ENCODE measurements around the gene GUCA1A.
A peak's percentile ranks its signal among the peaks of the same experiment; 100 is the strongest.
"Not testable (repeated sequence)": the region's sequence is repeated elsewhere in the genome, so short reads cannot be mapped to it uniquely, and the experiment has no call there.

Gene GUCA1A

GRCh38 chr6:42210551-42210950, 37.4 kb downstream of the GUCA1A start:
- DNase-seq (ENCODE audit: low spot score), result no peak

- DNase-seq (ENCODE audit: low spot score), result no peak
Observed at GRCh38 chr6:42211726-42212125, 38.6 kb downstream of the GUCA1A start.

GRCh38 chr6:42212442-42212841, 39.3 kb downstream of the GUCA1A start:
- DNase-seq (ENCODE audit: low spot score), result no peak

- not testable (repeated sequence) for DNase-seq (ENCODE audit: low spot score)
Observed at GRCh38 chr6:42216495-42216894, 43.3 kb downstream of the GUCA1A start.

GRCh38 chr6:42217157-42217518, 44.0 kb downstream of the GUCA1A start:
- DNase-seq (ENCODE audit: low spot score), result no peak

GRCh38 chr6:42217519-42218367, 44.6 kb downstream of the GUCA1A start, which contains the start of gene MRPS10:
MRPS10 (minus strand) TSS chr6:42217861; CDS start chr6:42217849, 12 bp downstream.
- DNase-seq (ENCODE audit: low spot score), result peak; percentile 96

GRCh38 chr6:42220807-42221206, 47.6 kb downstream of the GUCA1A start:
- no peak for DNase-seq (ENCODE audit: low spot score)

GRCh38 chr6:42221546-42221945, 48.4 kb downstream of the GUCA1A start:
- DNase-seq (ENCODE audit: low spot score), result no peak

- no peak for DNase-seq (ENCODE audit: low spot score)
Observed at GRCh38 chr6:42222448-42222847, 49.3 kb downstream of the GUCA1A start.

GRCh38 chr6:42224222-42225028, 51.3 kb downstream of the GUCA1A start:
- peak; percentile 54 for DNase-seq (ENCODE audit: low spot score)

GRCh38 chr6:42225029-42225339, 51.8 kb downstream of the GUCA1A start:
- no peak for DNase-seq (ENCODE audit: low spot score)

- DNase-seq (ENCODE audit: low spot score), result no peak
Observed at GRCh38 chr6:42225419-42225818, 52.3 kb downstream of the GUCA1A start.

GRCh38 chr6:42226161-42226611, 53.0 kb downstream of the GUCA1A start:
- peak; percentile 47 for DNase-seq (ENCODE audit: low spot score)

GRCh38 chr6:42226645-42227143, 53.5 kb downstream of the GUCA1A start:
- DNase-seq (ENCODE audit: low spot score), result peak; percentile 47

GRCh38 chr6:42227173-42227850, 54.1 kb downstream of the GUCA1A start:
- DNase-seq (ENCODE audit: low spot score), result no peak

GRCh38 chr6:42228305-42228704, 55.1 kb downstream of the GUCA1A start:
- DNase-seq (ENCODE audit: low spot score), result no peak
